H1 (cell line): ENCODE results near the gene CILP. TPM values are rescaled to one million over a fixed set of nuclear protein-coding genes. Genes with fewer than 3 reads are reported as not detected.

Experiments
- CTCF ChIA-PET: fragments of 300-600 bp; sonication (Branson Sonifier 250); formaldehyde crosslinking; loops from one replicate; lab custom pipeline; 2021; ENCODE audit not compliant: partially characterized antibody; lab: Charles Lee
- POLR2A ChIA-PET: fragments of 300-600 bp; sonication (Branson Sonifier 250); formaldehyde crosslinking; loops from one replicate; lab custom pipeline; 2021; ENCODE audit warnings: inconsistent platforms; ENCODE audit not compliant: partially characterized antibody; lab: Charles Lee
- DNase-seq, 2 experiments: peaks; one replicate each; pipeline versions ENCODE4 v3.0.0 to v3.0.0-alpha.2; 2010 to 2022; ENCODE audit warnings: low spot score in 2 of 2, low read depth in 1 of 2, mixed read lengths in 1 of 2
- FAIRE-seq: peaks from 2 replicates; lab custom pipeline; 2011; peaks lifted over from hg19 to GRCh38; lab: Jason Lieb, UNC
- H2AFZ ChIP-seq: 2 replicates; pipeline ENCODE4 v1.8.1; 2012; ENCODE audit warnings: low read length, inconsistent platforms
- H2AK5ac ChIP-seq: 2 replicates; pipeline ENCODE4 v1.6.1; 2013; ENCODE audit warnings: low read depth, low read length
- H2BK120ac ChIP-seq: replicated peaks from 2 replicates; pipeline ENCODE3; 2013; ENCODE audit warnings: low read depth, low read length, inconsistent platforms
- H2BK12ac ChIP-seq: 2 replicates; pipeline ENCODE4 v1.6.1; 2013; ENCODE audit warnings: low read depth, low read length
- H2BK15ac ChIP-seq: 2 replicates; pipeline ENCODE4 v1.6.1; 2013; ENCODE audit warnings: low read length
- H2BK20ac ChIP-seq: 2 replicates; pipeline ENCODE4 v1.6.1; 2013; ENCODE audit warnings: low read length
- H2BK5ac ChIP-seq: 2 replicates; pipeline ENCODE4 v1.6.1; 2013; ENCODE audit warnings: low read depth, low read length
- H3K14ac ChIP-seq: 2 replicates; pipeline ENCODE4 v1.6.1; 2013; ENCODE audit warnings: inconsistent platforms; ENCODE audit not compliant: insufficient read length
- H3K18ac ChIP-seq: 2 replicates; pipeline ENCODE4 v1.6.1; 2013; ENCODE audit warnings: low read length; ENCODE audit errors: extremely low read depth
- H3K23ac ChIP-seq: 2 replicates; pipeline ENCODE4 v1.6.1; 2013; ENCODE audit warnings: inconsistent platforms; ENCODE audit not compliant: insufficient read length
- H3K23me2 ChIP-seq: 2 replicates; pipeline ENCODE4 v1.6.1; 2013; ENCODE audit warnings: low read depth, low read length
- H3K27ac ChIP-seq: 2 replicates; pipeline ENCODE4 v1.6.1; 2011; ENCODE audit warnings: low read depth, low read length, inconsistent platforms
- H3K27me3 ChIP-seq, 4 experiments: replicated peaks in 1 of 4; 1 replicate in 1 of 4; 2 replicates in 3 of 4; pipeline versions ENCODE4 v1.6.1 to v1.8.1; 2011 to 2013; ENCODE audit warnings: low read length in 3 of 4, mild to moderate bottlenecking in 3 of 4, inconsistent platforms in 2 of 4, mixed read lengths in 2 of 4, moderate library complexity in 1 of 4; ENCODE audit not compliant: control insufficient read depth in 3 of 4, insufficient read depth in 3 of 4; ENCODE audit errors: extremely low read depth in 1 of 4
- H3K36me3 ChIP-seq, 4 experiments: 2 replicates each; pipeline versions ENCODE4 v1.6.1 to v1.8.1; 2011 to 2013; ENCODE audit warnings: mild to moderate bottlenecking in 4 of 4, low read length in 3 of 4, moderate library complexity in 2 of 4, control low read depth in 1 of 4, inconsistent platforms in 1 of 4; ENCODE audit not compliant: insufficient read depth in 4 of 4, control insufficient read depth in 2 of 4
- H3K4ac ChIP-seq: replicated peaks from 2 replicates; pipeline ENCODE3; 2013; ENCODE audit warnings: low read length, low read depth, mixed read lengths, inconsistent platforms; ENCODE audit not compliant: insufficient read length
- H3K4me1 ChIP-seq, 4 experiments: replicated peaks in 1 of 4; 1 replicate in 1 of 4; 2 replicates in 3 of 4; pipeline versions ENCODE4 v1.6.1 to v1.8.1; 2011 to 2013; ENCODE audit warnings: low read length in 3 of 4, inconsistent platforms in 2 of 4, mixed read lengths in 1 of 4; ENCODE audit not compliant: insufficient read depth in 4 of 4, control insufficient read depth in 3 of 4
- H3K4me2 ChIP-seq, 2 experiments: 2 replicates each; pipeline versions ENCODE4 v1.6.1 to v1.8.1; 2011 to 2013; ENCODE audit warnings: low read depth in 2 of 2, low read length in 2 of 2, control low read depth in 1 of 2, inconsistent platforms in 1 of 2, mild to moderate bottlenecking in 1 of 2; ENCODE audit not compliant: insufficient read depth in 1 of 2
- H3K4me3 ChIP-seq, 4 experiments: fragments of 200-600, 300-600 bp in 1 of 4; sonication (generic), shearing (Covaris generic), sonication (Bioruptor Twin) in 1 of 4; 2 replicates each; pipeline versions ENCODE4 v1.5.1 to v1.8.1; 2011 to 2016; ENCODE audit warnings: low read length in 4 of 4, low read depth in 3 of 4, control low read depth in 2 of 4, inconsistent platforms in 2 of 4, mild to moderate bottlenecking in 2 of 4, mixed read lengths in 1 of 4, moderate library complexity in 1 of 4; ENCODE audit not compliant: insufficient read depth in 2 of 4; ENCODE audit errors: extremely low read depth in 1 of 4
- H3K56ac ChIP-seq: replicated peaks from 2 replicates; pipeline ENCODE3; 2013; ENCODE audit warnings: low read depth, mild to moderate bottlenecking, mixed read lengths, low read length, inconsistent platforms; ENCODE audit not compliant: insufficient read length
- H3K79me1 ChIP-seq: 2 replicates; pipeline ENCODE4 v1.6.1; 2013; ENCODE audit warnings: low read depth, low read length, control low read depth
- H3K79me2 ChIP-seq, 2 experiments: 2 replicates each; pipeline versions ENCODE4 v1.6.1 to v1.8.1; 2012 to 2013; ENCODE audit warnings: low read length in 2 of 2, mild to moderate bottlenecking in 2 of 2, inconsistent platforms in 1 of 2; ENCODE audit not compliant: insufficient read depth in 2 of 2, control insufficient read depth in 1 of 2
- H3K9ac ChIP-seq, 4 experiments: replicated peaks in 1 of 4; 1 replicate in 1 of 4; 2 replicates in 3 of 4; pipeline versions ENCODE4 v1.6.1 to v1.8.1; 2011 to 2013; ENCODE audit warnings: low read depth in 3 of 4, low read length in 3 of 4, control low read depth in 2 of 4, mild to moderate bottlenecking in 2 of 4, moderate library complexity in 2 of 4, inconsistent platforms in 1 of 4; ENCODE audit errors: extremely low read depth in 1 of 4
- H3K9me3 ChIP-seq, 2 experiments: 2 replicates each; pipeline versions ENCODE4 v1.6.1 to v1.8.1; 2012 to 2013; ENCODE audit warnings: mild to moderate bottlenecking in 2 of 2, moderate library complexity in 2 of 2, control low read depth in 1 of 2, inconsistent platforms in 1 of 2, low read depth in 1 of 2, low read length in 1 of 2, mixed read lengths in 1 of 2; ENCODE audit not compliant: insufficient read depth in 2 of 2
- H4K20me1 ChIP-seq, 2 experiments: replicated peaks in 1 of 2; 2 replicates each; pipeline versions ENCODE3 to v1.8.1; 2011 to 2013; ENCODE audit warnings: inconsistent platforms in 2 of 2, low read length in 2 of 2, mild to moderate bottlenecking in 1 of 2; ENCODE audit not compliant: insufficient read depth in 2 of 2, control insufficient read depth in 1 of 2
- H4K5ac ChIP-seq: 2 replicates; pipeline ENCODE4 v1.6.1; 2013; ENCODE audit warnings: low read length, low read depth, mixed read lengths, inconsistent platforms; ENCODE audit not compliant: insufficient read length
- H4K8ac ChIP-seq: 2 replicates; pipeline ENCODE4 v1.8.0; 2013; ENCODE audit warnings: mild to moderate bottlenecking, moderate library complexity, low read length, inconsistent platforms; ENCODE audit not compliant: insufficient read depth; ENCODE audit errors: extremely low read depth
- H4K91ac ChIP-seq: replicated peaks from 2 replicates; pipeline ENCODE3; 2013; ENCODE audit warnings: low read length, mixed read lengths, inconsistent platforms; ENCODE audit not compliant: insufficient read length
- SAP30 ChIP-seq: fragments of 300-600 bp; sonication (generic); IDR thresholded peaks from 2 replicates; pipeline ENCODE4 v1.7.1; 2012; ENCODE audit warnings: low read length, moderate library complexity, mild to moderate bottlenecking, inconsistent platforms; ENCODE audit not compliant: insufficient read depth, insufficient replicate concordance
- SP1 ChIP-seq: IDR thresholded peaks from 2 replicates; pipeline ENCODE4 v1.6.1; 2011; ENCODE audit warnings: low read depth, low read length
- TCF12 ChIP-seq: IDR thresholded peaks from 2 replicates; pipeline ENCODE4 v1.6.1; 2011; ENCODE audit warnings: low read depth, mild to moderate bottlenecking, low read length
- WGBS, 2 experiments: shearing (Covaris generic) in 1 of 2; methylation state at CpG; one replicate each; pipeline versions ENCODE4 v1.1.6 to v1.1.7; 2013 to 2015; ENCODE audit warnings: low lambda C conversion rate in 2 of 2, mixed read lengths in 2 of 2, inconsistent platforms in 1 of 2, low coverage in 1 of 2, missing lambda C conversion rate in 1 of 2; ENCODE audit not compliant: insufficient replicate concordance in 2 of 2, insufficient coverage in 1 of 2, insufficient read length in 1 of 2; ENCODE audit errors: extremely low coverage in 1 of 2, missing lambda C conversion rate in 1 of 2; 5-methylcytosine and 5-hydroxymethylcytosine counted together
- polyA plus RNA-seq, 7 experiments: library from polyadenylated mRNA; depleted of rRNA in 3 of 7; stranded (reverse) in 5 of 7; unstranded in 2 of 7; fragments of >200 nt in 5 of 7; fragments of 200-250 nt in 2 of 7; gene quantifications; 1 replicate in 5 of 7; 2 replicates in 1 of 7; 4 replicates in 1 of 7; pipeline versions ENCODE4 v1.2.1 to v1.2.3, GENCODE V29; 2011 to 2013; ENCODE audit warnings: missing spikeins in 2 of 7, mixed read lengths in 2 of 7
- total RNA-seq: library from RNA; stranded (reverse); fragmentation: NEBNext Ultra II Directional; extraction: Animal tissue kit (Norgen Biotek cat#: 25700); gene quantifications from 2 replicates; pipeline ENCODE4 v1.2.1, GENCODE V29; 2021

The CILP gene
- total and polyA plus RNA-seq, 2 of the 8 experiments (the other 6 are each of a cell fraction or from before 2014, with no cell fraction given), result 0.02 TPM; not detected in 1

- H2BK5ac ChIP-seq, result no peak overlapping the region
- H2BK15ac ChIP-seq, result no peak overlapping the region
- no peaks in the 10 kb centered on the region for H3K27me3 ChIP-seq
- H2BK12ac ChIP-seq, result no peak overlapping the region
- no peak overlapping the region for H4K8ac ChIP-seq
- H4K20me1 ChIP-seq, result no peaks in the 10 kb centered on the region
- H4K5ac ChIP-seq, result no peak overlapping the region
- H3K23ac ChIP-seq, result no peak overlapping the region
- FAIRE-seq, result no peak
- H3K23me2 ChIP-seq, result no peaks in the 10 kb centered on the region
- no peaks in the 10 kb centered on the region; the same call in 1 of the 2 replicates for H3K79me1 ChIP-seq
- no peaks in the 10 kb centered on the region for H3K79me2 ChIP-seq
- no peak overlapping the region for H3K4me2 ChIP-seq
- H3K56ac ChIP-seq, result no peak overlapping the region
- no peak for TF ChIP-seq SP1
- no peak for TF ChIP-seq SAP30
- no peak for TF ChIP-seq TCF12
- TF ChIP-seq, all 59 proteins: peak for 0
- Histone ChIP-seq H3K9me3 (no peaks in the 10 kb centered on the region), H3K4me3 (no peak overlapping the region), H2AFZ (no peak overlapping the region), H3K4me1 (peaks cover 3 to 10% (median 4%) of the 10 kb centered on the region in 4 experiments; a peak in 5 of 7 replicates), H4K91ac (no peak overlapping the region), H3K18ac (no peak overlapping the region), H3K36me3 (no peaks in the 10 kb centered on the region), H2BK120ac (no peak overlapping the region), H3K14ac (no peak overlapping the region), H3K4ac (no peak overlapping the region), H3K9ac (no peak overlapping the region), H2AK5ac (no peak overlapping the region), H2BK20ac (no peak overlapping the region), H3K27ac (no peak overlapping the region)
- ChIA-PET CTCF (interaction anchor here (0.9 to 3.0 kb wide), 3 partner anchors 10 to 66 kb away, joined by 3 to 29 read pairs (median 4); partner anchors contain the start of gene CILP), POLR2A (interaction anchor here (0.7 kb wide), 1 partner anchor 1573 kb away, joined by 3 read pairs; no protein-coding TSS in a partner anchor)
- no peak for DNase-seq
- 92% methylated on average over 6 of the region's 6 CpGs; no CpG with 5 or more reads in 1 of the 2 experiments for WGBS, 2 experiments
These were observed 49.7 kb upstream of the CILP start for GRCh38 chr15:65260968-65261367.
